A549 (cell line): ENCODE data around the gene CISH. TPM values are rescaled to one million over a fixed set of nuclear protein-coding genes. Genes with fewer than 3 reads are reported as not detected.

ENCODE experiments used
- ATAC-seq, 2 experiments: fragments of 200-7000 bp in 1 of 2; fragments of >200 bp in 1 of 2; cut with Nextera tagmentation in 1 of 2; cut with Tn5 transposase in 1 of 2; 3 replicates each; pipeline versions ENCODE4 v1.8.0 to v1.9.1; 2018 to 2020; ENCODE audit warnings: mild to moderate bottlenecking in 1 of 2, moderate library complexity in 1 of 2
- CTCF ChIA-PET: fragments of 300-600 bp; sonication (Branson Sonifier 250); formaldehyde crosslinking; extraction: SDS; loops from one replicate; lab custom pipeline; 2021; ENCODE audit warnings: antibody characterized with exemption, inconsistent platforms; lab: Yijun Ruan, JAX
- POLR2A ChIA-PET: fragments of 350-600 bp; formaldehyde crosslinking; extraction: SDS; loops from one replicate; lab custom pipeline; 2021; ENCODE audit warnings: antibody characterized with exemption, inconsistent platforms; lab: Yijun Ruan, JAX
- DNase-seq, 2 experiments: peaks; one replicate each; pipeline versions ENCODE4 v3.0.0 to v3.0.0-alpha.2; 2011 to 2016; ENCODE audit warnings: low read depth in 1 of 2, low spot score in 1 of 2
- FAIRE-seq: peaks from 2 replicates; lab custom pipeline; 2011; peaks lifted over from hg19 to GRCh38; lab: Jason Lieb, UNC
- H3K27ac ChIP-seq, 2 experiments: fragments of >200 bp; sonication (Bioruptor Twin); formaldehyde crosslinking; 3 replicates each; pipeline ENCODE4 v1.5.1; 2016 to 2017
- H3K4me1 ChIP-seq: fragments of >200 bp; sonication (Bioruptor Twin); formaldehyde crosslinking; 3 replicates; pipeline ENCODE4 v1.6.1; 2016
- H3K4me2 ChIP-seq: fragments of >200 bp; sonication (Bioruptor Twin); formaldehyde crosslinking; 3 replicates; pipeline ENCODE4 v1.6.1; 2016
- H3K4me3 ChIP-seq: fragments of >200 bp; sonication (Bioruptor Twin); formaldehyde crosslinking; 3 replicates; pipeline ENCODE4 v1.5.1; 2016
- H3K9me3 ChIP-seq: fragments of >200 bp; sonication (Bioruptor Twin); formaldehyde crosslinking; 3 replicates; pipeline ENCODE4 v1.6.1; 2016
- CHD2 ChIP-seq: fragments of 150-350 bp; IDR thresholded peaks from 2 replicates; pipeline ENCODE4 v1.6.1; 2014; ENCODE audit warnings: low read length; ENCODE audit not compliant: partially characterized antibody
- CTCF ChIP-seq: fragments of >200 bp; sonication (Bioruptor Twin); formaldehyde crosslinking; IDR thresholded peaks from 3 replicates; pipeline ENCODE4 v1.5.1; 2016
- EHF ChIP-seq: fragments of 250-450 bp; sonication (Bioruptor Pico); IDR thresholded peaks from 2 replicates; pipeline ENCODE4 v1.5.0; 2020; ENCODE audit warnings: mild to moderate bottlenecking
- ELK1 ChIP-seq: fragments of 150-350 bp; IDR thresholded peaks from 2 replicates; pipeline ENCODE4 v1.6.1; 2014; ENCODE audit warnings: low read depth, mild to moderate bottlenecking, low read length
- EP300 ChIP-seq, 2 experiments: fragments of >200 bp; sonication (Bioruptor Twin); formaldehyde crosslinking; IDR thresholded peaks; 2 replicates in 1 of 2; 3 replicates in 1 of 2; pipeline ENCODE4 v1.6.1; 2016 to 2017
- ESRRA ChIP-seq: fragments of 150-350 bp; IDR thresholded peaks from 2 replicates; pipeline ENCODE4 v1.6.1; 2014; ENCODE audit warnings: mild to moderate bottlenecking, low read length, borderline replicate concordance
- HOXB13 ChIP-seq: fragments of 250-450 bp; sonication (Bioruptor Pico); IDR thresholded peaks from 2 replicates; pipeline ENCODE4 v1.5.0; 2020; ENCODE audit warnings: low read depth, mild to moderate bottlenecking, moderate library complexity
- HOXB5 ChIP-seq: fragments of 250-450 bp; sonication (Bioruptor Pico); IDR thresholded peaks from 2 replicates; pipeline ENCODE4 v1.5.0; 2020; ENCODE audit warnings: mild to moderate bottlenecking, moderate library complexity
- KDM1A ChIP-seq: fragments of 200-600 bp; sonication (generic); IDR thresholded peaks from 2 replicates; pipeline ENCODE4 v1.6.1; 2016; ENCODE audit warnings: low read depth, mild to moderate bottlenecking
- KDM5A ChIP-seq: fragments of 200-600 bp; sonication (generic); IDR thresholded peaks from 2 replicates; pipeline ENCODE4 v1.6.1; 2016; ENCODE audit warnings: antibody characterized with exemption, mild to moderate bottlenecking
- MAFK ChIP-seq: fragments of 450-650 bp; IDR thresholded peaks from 2 replicates; pipeline ENCODE4 v1.6.1; 2014; ENCODE audit not compliant: partially characterized antibody
- MAX ChIP-seq: IDR thresholded peaks from 2 replicates; pipeline ENCODE4 v1.6.1; 2012
- NFE2L2 ChIP-seq: fragments of 150-350 bp; conservative IDR thresholded peaks from 2 replicates; pipeline ENCODE4 v1.6.1; 2014; ENCODE audit warnings: low read length
- NR3C1 ChIP-seq: fragments of >200 bp; sonication (Bioruptor Twin); formaldehyde crosslinking; IDR thresholded peaks from 3 replicates; pipeline ENCODE4 v1.6.1; 2017
- PHF8 ChIP-seq: fragments of 200-600 bp; sonication (generic); IDR thresholded peaks from 2 replicates; pipeline ENCODE4 v1.6.1; 2016; ENCODE audit warnings: low read depth, mild to moderate bottlenecking, antibody characterized with exemption, moderate library complexity, borderline replicate concordance
- RAD21 ChIP-seq, 2 experiments: fragments of >200 bp in 1 of 2; sonication (Bioruptor Twin) in 1 of 2; formaldehyde crosslinking in 1 of 2; IDR thresholded peaks in 1 of 2; conservative IDR thresholded peaks in 1 of 2; 2 replicates in 1 of 2; 3 replicates in 1 of 2; pipeline ENCODE4 v1.6.1; 2012 to 2018; ENCODE audit warnings: inconsistent platforms in 1 of 2
- REST ChIP-seq: fragments of 200-600 bp; sonication (generic); IDR thresholded peaks from 2 replicates; pipeline ENCODE4 v1.6.1; 2016; ENCODE audit warnings: antibody characterized with exemption, mild to moderate bottlenecking, moderate library complexity
- RNF2 ChIP-seq: fragments of 200-600 bp; sonication (generic); IDR thresholded peaks from 2 replicates; pipeline ENCODE4 v1.6.1; 2016; ENCODE audit warnings: low read depth, mild to moderate bottlenecking, antibody characterized with exemption, moderate library complexity, borderline replicate concordance
- SMC3 ChIP-seq: fragments of >200 bp; sonication (Bioruptor Twin); formaldehyde crosslinking; IDR thresholded peaks from 3 replicates; pipeline ENCODE4 v1.6.1; 2018; ENCODE audit warnings: inconsistent platforms
- ZSCAN20 ChIP-seq: fragments of 250-450 bp; sonication (Bioruptor Pico); IDR thresholded peaks from 2 replicates; pipeline ENCODE4 v1.8.0; 2022; ENCODE audit warnings: mild to moderate bottlenecking, moderate library complexity
- WGBS: methylation state at CpG from one replicate; pipeline ENCODE4 v1.1.6; 2017; ENCODE audit errors: missing lambda C conversion rate; 5-methylcytosine and 5-hydroxymethylcytosine counted together
- polyA plus RNA-seq, 4 experiments: library from polyadenylated mRNA; depleted of rRNA in 3 of 4; stranded (reverse); fragments of >200 nt; fragmentation: RNase III in 1 of 4; extraction: RNeasy Plus Mini Kit Qiagen cat#74134 plus additional on column Dnase treatment in 1 of 4; gene quantifications; 2 replicates in 3 of 4; 3 replicates in 1 of 4; pipeline ENCODE4 v1.2.3, GENCODE V29; 2011 to 2017

The CISH gene
- polyA plus RNA-seq, 2 of the 4 experiments (the other 2 are of a cell fraction) = 0.43 to 0.68 TPM

GRCh38 chr3:50616770-50617095, 5.2 kb upstream of the CISH start:
- H3K4me3 ChIP-seq = peak overlapping the region; percentile 90
- H3K9me3 ChIP-seq = no peaks in the 10 kb centered on the region
- peak; percentile 76 to 83 for DNase-seq
- FAIRE-seq = no peak
- WGBS = no CpG with 5 or more reads among the region's 22 CpGs
- peak overlapping the region in 1 of 2 experiments; percentile 91; a peak in 4 of 6 replicates for H3K27ac ChIP-seq
- CTCF ChIA-PET = interaction anchor here (0.6 to 18.5 kb wide), 32 partner anchors 8 to 1357 kb away, joined by 3 to 375 read pairs (median 6); partner anchors contain the start of genes ABHD14B, C3orf18, DOCK3 and HEMK1
- peak; percentile 67 to 80 for ATAC-seq
- TF ChIP-seq ZSCAN20 (CRISPR knock-in tag) (no peak), EP300 (IDR thresholded peaks at IDR 0.05) (no peak), MAFK (no peak), NR3C1 (no peak), ESRRA (no peak)
- POLR2A ChIA-PET = interaction anchor here (0.6 to 2.3 kb wide), 4 partner anchors 16 to 883 kb away, joined by 3 to 12 read pairs (median 4); partner anchors contain the start of gene HEMK1
- peaks cover 6% of the 10 kb centered on the region; the same call in 1 of the 3 replicates for H3K4me1 ChIP-seq
- peak overlapping the region; percentile 86 for H3K4me2 ChIP-seq

GRCh38 chr3:50616003-50616769, 4.6 kb upstream of the CISH start:
- POLR2A ChIA-PET = interaction anchor here (0.5 to 2.3 kb wide), 4 partner anchors 15 to 883 kb away, joined by 3 to 12 read pairs (median 3); partner anchors contain the start of gene HEMK1
- peak; percentile 90 for TF ChIP-seq CTCF
- TF ChIP-seq REST = no peak
- no peak for TF ChIP-seq CHD2
- no peak for TF ChIP-seq EHF (CRISPR knock-in tag)
- TF ChIP-seq NFE2L2 = no peak
- TF ChIP-seq SMC3 = peak; percentile 68
- no peak for TF ChIP-seq HOXB5 (CRISPR knock-in tag)
- no peak for TF ChIP-seq ELK1
- no peak for TF ChIP-seq MAX
- TF ChIP-seq RAD21 (conservative IDR thresholded peaks at IDR 0.05 in 1 of 2, IDR thresholded peaks at IDR 0.05 in 1 of 2) = peak; percentile 96
- no peak for TF ChIP-seq PHF8
- TF ChIP-seq KDM5A = no peak
- TF ChIP-seq RNF2 = no peak
- no peak for TF ChIP-seq KDM1A
- TF ChIP-seq HOXB13 (CRISPR knock-in tag) = no peak
- CTCF ChIA-PET = interaction anchor here (0.5 to 18.5 kb wide), 61 partner anchors 8 to 1358 kb away, joined by 3 to 375 read pairs (median 4); partner anchors contain the start of genes ABHD14B, C3orf18, CYB561D2 and DOCK3
- ATAC-seq (peak; percentile 62 to 70), FAIRE-seq (no peak), DNase-seq (peak; percentile 83 to 92)
- WGBS = 3% methylated on average over 15 of the region's 24 CpGs
- Histone ChIP-seq H3K4me3 (peak overlapping the region; percentile 90), H3K27ac (peak overlapping the region in 1 of 2 experiments; percentile 91; a peak in 3 of 6 replicates), H3K4me2 (peak overlapping the region; percentile 86), H3K9me3 (no peaks in the 10 kb centered on the region), H3K4me1 (peaks cover 8% of the 10 kb centered on the region; the same call in 2 of the 3 replicates)
